PFSK-1 (cell line): ENCODE measurements around the gene NKIRAS2.

Source experiments
- FOXP2 ChIP-seq: optimal IDR thresholded peaks from 2 replicates; pipeline ENCODE3; 2011; ENCODE audit warnings: borderline replicate concordance, control low read depth, inconsistent platforms; ENCODE audit not compliant: insufficient read depth; ENCODE audit errors: extremely low read length, extremely low read depth
- POLR2AphosphoS5 ChIP-seq: IDR thresholded peaks from 2 replicates; pipeline ENCODE4 v1.6.1; 2012; ENCODE audit warnings: low read depth, mild to moderate bottlenecking, control low read depth, low read length, moderate library complexity
- SIN3A ChIP-seq: IDR thresholded peaks from 2 replicates; pipeline ENCODE4 v1.6.1; 2012; ENCODE audit warnings: mild to moderate bottlenecking, low read length, moderate library complexity, borderline replicate concordance; ENCODE audit not compliant: insufficient read depth
- TAF1 ChIP-seq: IDR thresholded peaks from 2 replicates; pipeline ENCODE4 v1.6.1; 2012; ENCODE audit warnings: low read length, control low read depth, borderline replicate concordance; ENCODE audit not compliant: insufficient read depth
- TF ChIP-seq, protein P1 (sequence below), 2 experiments: IDR thresholded peaks; 2 replicates each; pipeline versions ENCODE4 v1.6.1 to v1.8.0; 2011 to 2012; ENCODE audit warnings: low read depth in 2 of 2, low read length in 2 of 2, control low read depth in 1 of 2, inconsistent platforms in 1 of 2, mild to moderate bottlenecking in 1 of 2, moderate library complexity in 1 of 2; ENCODE audit not compliant: insufficient read depth in 1 of 2

Gene NKIRAS2

DNA sequence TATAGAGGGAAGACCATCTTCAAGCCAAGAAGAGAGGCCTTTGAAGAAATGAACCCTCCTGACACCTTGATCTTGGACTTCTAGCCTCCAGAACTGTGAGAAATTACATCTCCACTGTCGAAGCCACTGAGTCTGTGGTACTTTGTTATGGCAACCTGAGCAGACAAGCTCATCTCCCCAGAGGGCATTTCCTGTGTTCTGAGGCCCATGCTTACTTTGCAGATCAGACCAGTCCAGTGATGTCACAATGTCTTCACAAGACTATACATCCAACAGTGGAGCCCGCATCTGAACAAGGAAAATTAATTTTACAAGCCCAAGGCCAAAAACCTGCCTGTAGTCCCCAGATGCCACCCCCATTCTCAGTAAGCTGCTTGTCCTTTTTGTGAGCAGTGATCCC is 45.3 kb downstream of the NKIRAS2 start:
- TF ChIP-seq SIN3A, result no peak
- TF ChIP-seq POLR2AphosphoS5, result no peak
- no peak for TF ChIP-seq TAF1
- TF ChIP-seq FOXP2, result no peak
- TF ChIP-seq, protein P1, sequence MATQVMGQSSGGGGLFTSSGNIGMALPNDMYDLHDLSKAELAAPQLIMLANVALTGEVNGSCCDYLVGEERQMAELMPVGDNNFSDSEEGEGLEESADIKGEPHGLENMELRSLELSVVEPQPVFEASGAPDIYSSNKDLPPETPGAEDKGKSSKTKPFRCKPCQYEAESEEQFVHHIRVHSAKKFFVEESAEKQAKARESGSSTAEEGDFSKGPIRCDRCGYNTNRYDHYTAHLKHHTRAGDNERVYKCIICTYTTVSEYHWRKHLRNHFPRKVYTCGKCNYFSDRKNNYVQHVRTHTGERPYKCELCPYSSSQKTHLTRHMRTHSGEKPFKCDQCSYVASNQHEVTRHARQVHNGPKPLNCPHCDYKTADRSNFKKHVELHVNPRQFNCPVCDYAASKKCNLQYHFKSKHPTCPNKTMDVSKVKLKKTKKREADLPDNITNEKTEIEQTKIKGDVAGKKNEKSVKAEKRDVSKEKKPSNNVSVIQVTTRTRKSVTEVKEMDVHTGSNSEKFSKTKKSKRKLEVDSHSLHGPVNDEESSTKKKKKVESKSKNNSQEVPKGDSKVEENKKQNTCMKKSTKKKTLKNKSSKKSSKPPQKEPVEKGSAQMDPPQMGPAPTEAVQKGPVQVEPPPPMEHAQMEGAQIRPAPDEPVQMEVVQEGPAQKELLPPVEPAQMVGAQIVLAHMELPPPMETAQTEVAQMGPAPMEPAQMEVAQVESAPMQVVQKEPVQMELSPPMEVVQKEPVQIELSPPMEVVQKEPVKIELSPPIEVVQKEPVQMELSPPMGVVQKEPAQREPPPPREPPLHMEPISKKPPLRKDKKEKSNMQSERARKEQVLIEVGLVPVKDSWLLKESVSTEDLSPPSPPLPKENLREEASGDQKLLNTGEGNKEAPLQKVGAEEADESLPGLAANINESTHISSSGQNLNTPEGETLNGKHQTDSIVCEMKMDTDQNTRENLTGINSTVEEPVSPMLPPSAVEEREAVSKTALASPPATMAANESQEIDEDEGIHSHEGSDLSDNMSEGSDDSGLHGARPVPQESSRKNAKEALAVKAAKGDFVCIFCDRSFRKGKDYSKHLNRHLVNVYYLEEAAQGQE (IDR thresholded peaks at IDR 0.05; ENCODE audit: insufficient read depth in 1 of 2, low read depth in 2 of 2, low read length in 2 of 2), result no peak

DNA sequence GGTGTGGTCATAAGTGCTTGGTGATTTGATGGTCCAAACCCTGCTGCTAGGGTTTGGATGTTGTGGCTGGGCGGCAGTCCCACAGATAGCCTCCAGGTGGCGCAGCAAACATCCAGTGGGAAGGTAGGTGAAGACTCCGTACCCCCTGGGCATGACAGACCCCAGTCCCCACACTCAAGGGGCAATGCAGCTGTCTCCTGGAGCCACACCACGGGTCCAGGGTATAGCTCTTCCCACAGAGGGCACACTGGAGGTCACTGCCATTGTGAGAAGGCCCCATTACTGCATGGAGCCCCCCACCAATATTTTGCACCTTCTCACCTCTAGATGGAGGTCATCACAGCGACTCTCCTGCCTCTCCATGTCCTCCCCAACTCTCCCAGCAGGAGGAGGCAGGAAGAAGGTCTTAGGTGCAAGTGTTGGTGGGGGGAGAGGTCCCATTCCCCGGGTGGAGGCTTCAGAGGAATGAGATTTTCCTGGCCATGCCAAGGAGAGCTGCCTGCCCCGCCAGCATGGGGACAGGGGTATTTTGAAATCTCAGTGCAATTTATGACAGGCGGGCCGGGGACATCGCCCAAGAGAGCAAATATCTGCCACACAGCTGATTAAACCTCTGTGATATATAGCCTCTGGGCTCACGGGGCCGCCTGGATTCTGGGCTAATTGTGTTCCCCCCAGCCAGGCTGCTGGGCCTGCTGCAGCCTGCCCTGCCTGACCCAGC is 47.6 kb downstream of the NKIRAS2 start:
- no peak for TF ChIP-seq SIN3A
- TF ChIP-seq TAF1, result no peak
- TF ChIP-seq POLR2AphosphoS5, result no peak
- TF ChIP-seq, protein P1 (IDR thresholded peaks at IDR 0.05; ENCODE audit: insufficient read depth in 1 of 2, low read depth in 2 of 2, low read length in 2 of 2), result no peak
- TF ChIP-seq FOXP2, result no peak

DNA sequence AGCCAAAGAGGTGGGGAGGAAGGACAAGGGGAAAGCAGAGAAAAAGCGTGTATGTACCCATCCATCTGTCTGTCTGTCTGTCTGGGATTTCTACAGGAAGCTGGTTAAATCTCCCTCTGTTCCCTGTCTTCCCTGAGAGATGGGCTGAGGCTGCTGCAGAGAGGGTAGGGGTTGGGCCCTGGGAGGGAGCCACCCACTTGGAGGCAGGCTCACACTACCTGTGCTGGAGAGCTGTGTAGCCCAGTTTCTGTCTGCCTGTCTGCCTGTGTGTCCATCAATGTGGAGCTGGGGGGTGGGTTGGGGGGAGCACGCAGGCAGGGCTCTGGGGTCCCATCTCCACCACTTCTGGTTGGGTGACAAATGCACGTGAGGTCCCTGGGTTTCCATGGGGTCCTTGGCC is 49.1 kb downstream of the NKIRAS2 start:
- TF ChIP-seq, protein P1 (IDR thresholded peaks at IDR 0.05; ENCODE audit: insufficient read depth in 1 of 2, low read depth in 2 of 2, low read length in 2 of 2), result no peak
- TF ChIP-seq POLR2AphosphoS5 (no peak), SIN3A (no peak), FOXP2 (no peak), TAF1 (no peak)

DNA sequence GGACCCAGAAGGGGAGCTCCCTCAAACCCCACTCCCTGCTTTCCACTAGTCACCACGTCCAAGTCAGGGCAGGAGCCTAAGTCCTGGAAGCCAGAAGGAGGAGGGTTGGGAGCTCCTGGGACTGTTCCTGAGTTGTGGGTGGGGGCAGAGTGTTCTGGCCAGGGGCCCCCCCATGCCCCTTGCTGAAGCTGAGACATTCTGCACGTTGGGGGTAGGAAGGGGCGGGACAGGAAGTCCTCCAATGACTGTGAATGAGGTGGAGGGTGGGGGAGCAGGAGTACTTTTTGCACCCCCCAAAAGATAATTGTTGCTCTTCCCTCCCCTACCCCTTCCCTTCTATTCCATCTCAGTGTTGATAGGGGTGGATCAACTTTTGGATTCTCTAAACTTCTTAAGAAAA is 51.9 kb downstream of the NKIRAS2 start:
- no peak for TF ChIP-seq TAF1

DNA sequence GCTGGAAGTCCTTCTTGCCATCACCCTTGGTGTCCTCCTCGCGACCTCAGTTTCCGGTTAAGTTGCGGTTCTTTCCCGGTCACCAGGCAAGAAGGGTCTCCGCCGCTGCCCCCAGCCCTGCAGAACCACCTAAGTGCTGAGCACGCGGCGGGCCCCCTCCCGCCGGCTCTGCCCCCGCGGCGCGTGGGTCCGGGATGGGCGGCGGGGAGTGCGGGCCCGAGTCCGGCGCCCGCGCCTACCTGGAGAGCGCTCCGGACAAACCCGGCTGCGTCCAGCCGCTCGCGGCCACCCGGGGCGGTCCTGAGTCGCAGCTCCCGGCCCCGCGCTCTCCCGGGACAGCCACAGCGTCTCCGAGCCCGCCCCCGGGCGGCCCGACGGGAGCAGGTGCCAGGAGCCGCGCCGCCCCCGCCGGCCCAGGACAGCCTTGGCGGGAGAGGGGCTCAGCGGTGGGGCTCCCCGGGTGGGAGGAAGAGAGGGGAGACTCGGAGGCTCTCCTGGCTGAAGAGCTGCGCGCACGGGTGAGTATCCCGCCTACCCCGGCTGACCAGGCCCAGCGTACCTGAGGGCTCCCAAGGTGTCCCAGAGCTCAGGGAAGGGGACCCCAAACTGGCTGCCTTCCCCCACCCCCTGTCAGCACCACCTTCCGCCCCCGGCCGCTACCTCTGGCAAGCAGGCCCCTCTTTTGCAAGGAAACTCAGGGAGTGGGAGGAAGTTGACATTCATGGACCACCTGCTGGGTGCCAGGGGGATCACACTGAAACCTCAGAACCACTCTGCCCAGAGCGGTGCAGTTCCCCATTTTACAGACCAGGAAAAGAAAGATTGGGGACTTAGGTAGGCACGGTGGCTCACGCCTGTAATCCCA is 52.7 kb downstream of the NKIRAS2 start:
- TF ChIP-seq FOXP2 (no peak), POLR2AphosphoS5 (no peak), SIN3A (no peak), TAF1 (no peak)
- TF ChIP-seq, protein P1 (IDR thresholded peaks at IDR 0.05; ENCODE audit: insufficient read depth in 1 of 2, low read depth in 2 of 2, low read length in 2 of 2), result no peak
